Measurements from ENCODE around the gene CEACAM7.

The CEACAM7 gene

DNA sequence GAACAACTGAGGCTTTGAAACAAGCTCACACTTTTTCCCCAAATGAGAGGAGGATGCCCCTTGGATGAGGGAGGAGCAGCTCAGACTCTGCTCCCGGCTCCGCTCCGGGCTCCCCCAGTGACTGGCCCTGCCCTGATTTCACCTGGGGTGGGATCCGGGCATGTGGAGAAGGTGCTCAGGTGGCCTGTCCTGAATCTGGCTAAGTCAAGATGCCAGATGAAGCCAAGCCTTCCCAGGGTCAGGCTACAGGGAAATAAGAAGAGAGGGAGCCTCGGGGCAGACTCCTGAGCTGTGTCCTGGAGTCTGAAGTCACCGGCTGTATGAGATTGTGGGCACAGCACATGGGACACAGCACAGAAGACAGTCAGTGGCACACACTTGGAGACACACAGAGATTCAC, 30.7 kb upstream of the CEACAM7 start:
- no peak for ATAC-seq
- no peak for TF ChIP-seq CSDC2 (CRISPR knock-in tag; IDR thresholded peaks at IDR 0.05)
- no peak for TF ChIP-seq ZNF70 (CRISPR knock-in tag; IDR thresholded peaks at IDR 0.05)
- no peak for TF ChIP-seq OSR1 (CRISPR knock-in tag; IDR thresholded peaks at IDR 0.05)
- no peak for TF ChIP-seq RARB (CRISPR knock-in tag; IDR thresholded peaks at IDR 0.05)

GRCh38 chr19:41714598-41714997, 26.5 kb upstream of the CEACAM7 start:
- ATAC-seq: no peak

DNA sequence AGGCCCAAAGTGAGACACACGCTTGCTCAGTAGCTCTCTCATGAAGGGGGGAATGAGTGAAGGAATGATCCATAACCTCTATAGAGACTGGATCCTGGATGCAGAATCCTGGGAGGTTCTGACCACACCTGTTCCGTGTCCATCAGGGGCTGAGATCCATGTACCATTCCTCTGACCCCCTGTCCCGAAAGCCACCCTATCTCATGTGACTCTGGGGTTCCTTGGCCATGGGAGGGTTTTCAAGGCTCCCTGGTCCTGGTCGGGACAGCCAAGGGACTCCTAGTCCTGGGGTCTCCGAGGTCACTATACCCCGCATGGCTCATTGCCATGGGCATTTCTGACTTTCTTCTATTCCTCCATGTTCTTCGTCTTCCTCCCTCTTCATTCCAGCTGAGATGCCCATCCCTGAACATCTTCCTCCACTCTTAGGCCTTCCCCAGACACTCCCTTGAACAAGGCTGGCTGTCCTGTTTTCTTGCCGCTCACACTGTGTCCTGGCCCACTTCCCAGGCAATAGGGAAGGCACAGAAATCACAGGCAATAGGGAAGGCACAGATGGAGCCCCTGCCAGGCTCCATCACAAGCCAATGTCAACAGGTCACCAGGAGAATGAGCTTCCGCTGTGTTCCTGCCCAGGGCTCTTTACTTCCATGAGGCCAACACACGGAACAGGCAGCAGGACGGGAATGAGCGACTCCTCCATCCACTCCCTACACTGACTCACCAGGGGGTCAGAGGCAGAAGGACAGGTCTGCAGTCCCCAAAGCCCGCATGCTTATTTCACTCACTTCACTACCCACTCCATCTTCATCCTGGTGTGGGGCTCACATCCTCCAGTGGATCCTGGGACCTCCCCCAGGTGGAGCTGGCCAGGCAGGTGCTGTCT, 23.5 kb upstream of the CEACAM7 start:
- ATAC-seq: no peak
- TF ChIP-seq ARNTL (CRISPR knock-in tag; IDR thresholded peaks at IDR 0.05; ENCODE audit: borderline replicate concordance, low read depth) (no peak), ZFP30 (CRISPR knock-in tag; IDR thresholded peaks at IDR 0.05) (no peak), CREB5 (CRISPR knock-in tag; IDR thresholded peaks at IDR 0.05; ENCODE audit: low read depth) (no peak), PATZ1 (CRISPR knock-in tag; IDR thresholded peaks at IDR 0.05; ENCODE audit: borderline replicate concordance) (no peak), CSDC2 (CRISPR knock-in tag; IDR thresholded peaks at IDR 0.05) (no peak), ZNF8 (CRISPR knock-in tag; IDR thresholded peaks at IDR 0.05) (no peak), TSHZ2 (CRISPR knock-in tag; IDR thresholded peaks at IDR 0.05) (no peak), ZFP3 (CRISPR knock-in tag; IDR thresholded peaks at IDR 0.05) (no peak), TOX (CRISPR knock-in tag; IDR thresholded peaks at IDR 0.05; ENCODE audit: borderline replicate concordance) (no peak), RARB (CRISPR knock-in tag; IDR thresholded peaks at IDR 0.05) (no peak)
- TF ChIP-seq, protein P1, sequence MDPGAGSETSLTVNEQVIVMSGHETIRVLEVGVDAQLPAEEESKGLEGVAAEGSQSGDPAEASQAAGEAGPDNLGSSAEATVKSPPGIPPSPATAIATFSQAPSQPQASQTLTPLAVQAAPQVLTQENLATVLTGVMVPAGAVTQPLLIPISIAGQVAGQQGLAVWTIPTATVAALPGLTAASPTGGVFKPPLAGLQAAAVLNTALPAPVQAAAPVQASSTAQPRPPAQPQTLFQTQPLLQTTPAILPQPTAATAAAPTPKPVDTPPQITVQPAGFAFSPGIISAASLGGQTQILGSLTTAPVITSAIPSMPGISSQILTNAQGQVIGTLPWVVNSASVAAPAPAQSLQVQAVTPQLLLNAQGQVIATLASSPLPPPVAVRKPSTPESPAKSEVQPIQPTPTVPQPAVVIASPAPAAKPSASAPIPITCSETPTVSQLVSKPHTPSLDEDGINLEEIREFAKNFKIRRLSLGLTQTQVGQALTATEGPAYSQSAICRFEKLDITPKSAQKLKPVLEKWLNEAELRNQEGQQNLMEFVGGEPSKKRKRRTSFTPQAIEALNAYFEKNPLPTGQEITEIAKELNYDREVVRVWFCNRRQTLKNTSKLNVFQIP (CRISPR knock-in tag; IDR thresholded peaks at IDR 0.05; ENCODE audit: borderline replicate concordance, low read depth): no peak
- TF ChIP-seq, protein P2, sequence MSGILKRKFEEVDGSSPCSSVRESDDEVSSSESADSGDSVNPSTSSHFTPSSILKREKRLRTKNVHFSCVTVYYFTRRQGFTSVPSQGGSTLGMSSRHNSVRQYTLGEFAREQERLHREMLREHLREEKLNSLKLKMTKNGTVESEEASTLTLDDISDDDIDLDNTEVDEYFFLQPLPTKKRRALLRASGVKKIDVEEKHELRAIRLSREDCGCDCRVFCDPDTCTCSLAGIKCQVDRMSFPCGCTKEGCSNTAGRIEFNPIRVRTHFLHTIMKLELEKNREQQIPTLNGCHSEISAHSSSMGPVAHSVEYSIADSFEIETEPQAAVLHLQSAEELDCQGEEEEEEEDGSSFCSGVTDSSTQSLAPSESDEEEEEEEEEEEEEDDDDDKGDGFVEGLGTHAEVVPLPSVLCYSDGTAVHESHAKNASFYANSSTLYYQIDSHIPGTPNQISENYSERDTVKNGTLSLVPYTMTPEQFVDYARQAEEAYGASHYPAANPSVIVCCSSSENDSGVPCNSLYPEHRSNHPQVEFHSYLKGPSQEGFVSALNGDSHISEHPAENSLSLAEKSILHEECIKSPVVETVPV (CRISPR knock-in tag; IDR thresholded peaks at IDR 0.05): no peak

More at GRCh38 chr19:41714598-41714997, 26.5 kb upstream of the CEACAM7 start:
- TF ChIP-seq, protein P2 (CRISPR knock-in tag; IDR thresholded peaks at IDR 0.05): no peak
- TF ChIP-seq TOX (CRISPR knock-in tag; IDR thresholded peaks at IDR 0.05; ENCODE audit: borderline replicate concordance) (no peak), ESRRG (CRISPR knock-in tag; IDR thresholded peaks at IDR 0.05) (no peak), OSR1 (CRISPR knock-in tag; IDR thresholded peaks at IDR 0.05) (no peak)

Measured in SK-N-SH treated with all-trans-retinoic acid at 6 μM for 48 hours (cell line).